K562 (cell line): ENCODE data around the gene ZNF503. TPM values are rescaled to one million over a fixed set of nuclear protein-coding genes. Genes with fewer than 3 reads are reported as not detected.

Experiments used
- ATAC-seq: fragments of 200-7000 bp; cut with Tn5 transposase; 3 replicates; pipeline ENCODE4 v1.9.1; 2020; ENCODE audit warnings: moderate library complexity
- BruUV-seq: library from RNA; stranded (reverse); fragments of 400-500 nt; replicated peaks from 2 replicates; lab custom pipeline; 2021; lab: Mats Ljungman, UMichigan
- CTCF ChIA-PET: fragments of 300-600 bp; formaldehyde crosslinking; extraction: SDS; loops from one replicate; lab custom pipeline; 2021; ENCODE audit warnings: low intra/inter-chr PET ratio; lab: Yijun Ruan, JAX
- POLR2A ChIA-PET: fragments of 300-600, 350-650 bp; sonication (Branson Sonifier 250); formaldehyde crosslinking; extraction: SDS; loops from one replicate; lab custom pipeline; 2021; ENCODE audit warnings: antibody characterized with exemption, inconsistent platforms; lab: Yijun Ruan, JAX
- DNase-seq, 4 experiments: peaks; one replicate each; pipeline versions ENCODE4 v3.0.0 to v3.0.0-alpha.2; 2011 to 2018; ENCODE audit warnings: low spot score in 3 of 4, mixed read lengths in 3 of 4; ENCODE audit errors: extremely low read depth in 1 of 4
- FAIRE-seq: peaks from 2 replicates; lab custom pipeline; 2011; peaks lifted over from hg19 to GRCh38; lab: Jason Lieb, UNC
- H2AFZ ChIP-seq: 2 replicates; pipeline ENCODE4 v1.6.0; 2011; ENCODE audit warnings: low read depth, low read length, control low read depth, inconsistent platforms
- H3K27ac ChIP-seq: fragments of 200-600 bp; 3 replicates; pipeline ENCODE4 v1.8.0; 2011; ENCODE audit warnings: low read depth, mild to moderate bottlenecking, control low read depth, inconsistent platforms, low read length, moderate library complexity, mixed read lengths; ENCODE audit errors: extremely low read depth
- H3K27me3 ChIP-seq, 2 experiments: fragments of 300-600 bp in 1 of 2; 2 replicates in 1 of 2; 3 replicates in 1 of 2; pipeline versions ENCODE4 v1.6.0 to v1.8.0; 2011; ENCODE audit warnings: inconsistent platforms in 2 of 2, low read length in 2 of 2, mild to moderate bottlenecking in 1 of 2, mixed read lengths in 1 of 2, moderate library complexity in 1 of 2; ENCODE audit not compliant: control insufficient read depth in 2 of 2, insufficient read depth in 2 of 2
- H3K36me3 ChIP-seq: fragments of 300-600 bp; 3 replicates; pipeline ENCODE4 v1.8.0; 2011; ENCODE audit warnings: mild to moderate bottlenecking, low read length, inconsistent platforms; ENCODE audit not compliant: control insufficient read depth, insufficient read depth
- H3K4me1 ChIP-seq, 2 experiments: fragments of 200-600 bp in 1 of 2; replicated peaks in 1 of 2; 2 replicates in 1 of 2; 3 replicates in 1 of 2; pipeline versions ENCODE4 v1.5.1 to v1.8.0; 2011; ENCODE audit warnings: inconsistent platforms in 2 of 2, low read length in 2 of 2, mild to moderate bottlenecking in 1 of 2, mixed read lengths in 1 of 2, moderate library complexity in 1 of 2; ENCODE audit not compliant: control insufficient read depth in 2 of 2, insufficient read depth in 2 of 2
- H3K4me2 ChIP-seq: 2 replicates; pipeline ENCODE4 v1.6.1; 2011; ENCODE audit warnings: low read length, control low read depth, inconsistent platforms, mixed read lengths; ENCODE audit not compliant: insufficient read depth
- H3K4me3 ChIP-seq: fragments of 200-600 bp; sonication (generic), shearing (Covaris generic); 2 replicates; pipeline ENCODE4 v1.5.1; 2016; ENCODE audit warnings: control low read depth, inconsistent platforms
- H3K79me2 ChIP-seq: fragments of 200-600 bp; 3 replicates; pipeline ENCODE4 v1.8.0; 2011; ENCODE audit warnings: low read length, inconsistent platforms; ENCODE audit not compliant: control insufficient read depth, insufficient read depth
- H3K9ac ChIP-seq, 2 experiments: 2 replicates each; pipeline versions ENCODE4 v1.6.0 to v1.6.1; 2011; ENCODE audit warnings: low read depth in 2 of 2, low read length in 2 of 2, control low read depth in 1 of 2, inconsistent platforms in 1 of 2, mild to moderate bottlenecking in 1 of 2, mixed read lengths in 1 of 2; ENCODE audit not compliant: insufficient read depth in 1 of 2
- H3K9me1 ChIP-seq: one replicate; pipeline ENCODE4 v1.6.0; 2011; ENCODE audit warnings: inconsistent platforms, mild to moderate bottlenecking, low read length, moderate library complexity; ENCODE audit not compliant: control insufficient read depth, insufficient read depth
- H3K9me3 ChIP-seq: replicated peaks from 2 replicates; pipeline ENCODE4 v1.5.1; 2011; ENCODE audit warnings: low read depth, low read length, inconsistent platforms; ENCODE audit not compliant: control insufficient read depth, insufficient read depth
- H4K20me1 ChIP-seq: replicated peaks from 2 replicates; pipeline ENCODE4 v1.6.1; 2011; ENCODE audit warnings: low read length, inconsistent platforms, mixed read lengths; ENCODE audit not compliant: control insufficient read depth, insufficient read depth
- KDM5B ChIP-seq: fragments of 200-600 bp; sonication (generic); IDR thresholded peaks from 2 replicates; pipeline ENCODE4 v1.6.1; 2012; ENCODE audit warnings: low read depth, mild to moderate bottlenecking, moderate library complexity, low read length, control low read depth, inconsistent platforms; ENCODE audit not compliant: insufficient replicate concordance
- NCOR1 ChIP-seq: fragments of 450-650 bp; IDR thresholded peaks from 2 replicates; pipeline ENCODE4 v1.6.1; 2016; ENCODE audit warnings: mild to moderate bottlenecking, moderate library complexity
- NFIX ChIP-seq: fragments of 250-450 bp; sonication (Bioruptor Pico); IDR thresholded peaks from 2 replicates; pipeline ENCODE4 v1.4.0; 2020; ENCODE audit warnings: low read depth, mild to moderate bottlenecking, moderate library complexity
- NFYB ChIP-seq: IDR thresholded peaks from 2 replicates; pipeline ENCODE4 v1.6.1; 2011; ENCODE audit warnings: mild to moderate bottlenecking, moderate library complexity; ENCODE audit not compliant: insufficient read length; ENCODE audit errors: extremely low read depth
- NONO ChIP-seq, 2 experiments: fragments of 200-400 bp in 1 of 2; fragments of 450-650 bp in 1 of 2; formaldehyde crosslinking in 1 of 2; IDR thresholded peaks; 2 replicates each; pipeline ENCODE4 v1.6.1; 2017; ENCODE audit warnings: low read depth in 2 of 2, mild to moderate bottlenecking in 2 of 2, moderate library complexity in 2 of 2, low read length in 1 of 2
- XRCC5 ChIP-seq: fragments of 200-400 bp; formaldehyde crosslinking; IDR thresholded peaks from 2 replicates; pipeline ENCODE4 v1.6.1; 2017; ENCODE audit warnings: low read depth, mild to moderate bottlenecking, low read length
- ZNF197 ChIP-seq: fragments of 200-800 bp; sonication (Bioruptor generic); IDR thresholded peaks from 2 replicates; pipeline ENCODE4 v1.6.1; 2016; ENCODE audit warnings: low read depth, missing genetic modification characterization, missing compliant biosample characterization
- WGBS: fragments of 100-300 bp; shearing (Covaris generic); methylation state at CpG from one replicate; pipeline ENCODE4 v1.1.6; 2016; ENCODE audit warnings: low coverage, mixed read lengths; ENCODE audit not compliant: insufficient coverage; ENCODE audit errors: missing lambda C conversion rate; 5-methylcytosine and 5-hydroxymethylcytosine counted together
- in situ Hi-C: fragments of 300-500 bp; cut with MboI; formaldehyde crosslinking; loops from 4 replicates; pipeline ENCODE4 v1.15.0; 2018; ENCODE audit warnings: inconsistent platforms, mixed read lengths
- intact Hi-C: fragments of 100-400 bp; cut with micrococcal nuclease; formaldehyde crosslinking; loops from 2 replicates; pipeline ENCODE4 v1.14.2; 2022
- polyA plus RNA-seq, 8 experiments: library from polyadenylated mRNA; depleted of rRNA in 4 of 8; stranded (reverse) in 5 of 8; unstranded in 3 of 8; fragments of >200 nt; fragmentation: Nextera tagmentation in 2 of 8; fragmentation: Illumina TruSeq in 1 of 8; extraction: Ambion mirVana in 2 of 8; extraction: Trizol in 1 of 8; gene quantifications; 2 replicates each; pipeline versions ENCODE4 v1.2.1 to v1.2.3, GENCODE V29; 2011 to 2014; ENCODE audit warnings: inconsistent platforms in 1 of 8, missing spikeins in 1 of 8
- total RNA-seq, 7 experiments: library from RNA; depleted of rRNA in 6 of 7; stranded (reverse); fragments of >200 nt in 6 of 7; fragmentation: Illumina TruSeq in 2 of 7; extraction: Trizol in 2 of 7; gene quantifications; 2 replicates each; pipeline versions ENCODE4 v1.2.1 to v1.2.3, GENCODE V29; 2011 to 2021; ENCODE audit warnings: low replicate concordance in 1 of 7

ZNF503 gene
- total and polyA plus RNA-seq, 9 of the 15 experiments (the other 6 are each of a cell fraction or from before 2014, with no cell fraction given): not detected

DNA sequence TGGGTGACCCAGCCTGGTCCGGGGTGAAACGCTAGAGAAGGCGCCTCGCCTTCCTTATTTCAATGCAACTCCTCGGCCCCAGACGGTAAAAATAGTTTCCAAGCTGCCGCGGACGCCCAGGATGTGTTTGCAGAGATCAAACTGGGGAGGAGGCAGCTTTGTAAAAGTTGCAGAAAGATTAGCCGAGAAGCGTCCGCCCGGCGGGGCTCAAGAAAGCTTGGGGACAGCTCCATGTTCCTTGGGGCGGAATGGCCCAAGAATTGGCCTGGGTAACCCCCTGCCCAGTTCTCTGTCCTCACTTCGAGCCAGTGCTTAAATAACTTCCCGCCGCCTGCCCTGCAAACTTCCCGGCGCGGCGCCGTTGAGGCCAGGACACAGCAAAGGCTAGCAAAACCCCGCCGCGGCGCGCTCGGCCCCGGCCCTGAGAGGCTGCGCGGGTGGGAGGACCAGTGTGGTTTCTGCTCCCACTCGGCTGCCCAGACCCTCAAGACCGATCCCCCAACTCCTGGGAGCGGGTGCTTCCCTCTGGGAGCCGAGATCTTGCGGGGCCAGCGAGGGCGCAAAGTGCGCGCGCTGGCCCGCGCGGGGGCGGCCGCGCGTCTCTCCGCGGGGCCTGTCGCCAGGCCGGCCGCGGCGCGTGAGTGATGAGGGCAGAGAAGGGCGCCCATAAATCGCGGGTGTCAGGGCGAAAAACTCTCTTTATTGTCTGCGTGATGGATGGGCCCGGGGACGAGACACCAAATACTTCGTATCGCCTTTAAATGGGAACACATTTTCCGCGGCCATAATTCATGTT is 6.3 kb upstream of the ZNF503 start (continued):
- TF ChIP-seq NCOR1: no peak
- TF ChIP-seq KDM5B: peak; percentile 14
- no peak for TF ChIP-seq NFIX (CRISPR knock-in tag)
- no peak for TF ChIP-seq XRCC5
- no peak for TF ChIP-seq ZNF197 (CRISPR knock-in tag)
- TF ChIP-seq, all 486 proteins: peak for 27

DNA sequence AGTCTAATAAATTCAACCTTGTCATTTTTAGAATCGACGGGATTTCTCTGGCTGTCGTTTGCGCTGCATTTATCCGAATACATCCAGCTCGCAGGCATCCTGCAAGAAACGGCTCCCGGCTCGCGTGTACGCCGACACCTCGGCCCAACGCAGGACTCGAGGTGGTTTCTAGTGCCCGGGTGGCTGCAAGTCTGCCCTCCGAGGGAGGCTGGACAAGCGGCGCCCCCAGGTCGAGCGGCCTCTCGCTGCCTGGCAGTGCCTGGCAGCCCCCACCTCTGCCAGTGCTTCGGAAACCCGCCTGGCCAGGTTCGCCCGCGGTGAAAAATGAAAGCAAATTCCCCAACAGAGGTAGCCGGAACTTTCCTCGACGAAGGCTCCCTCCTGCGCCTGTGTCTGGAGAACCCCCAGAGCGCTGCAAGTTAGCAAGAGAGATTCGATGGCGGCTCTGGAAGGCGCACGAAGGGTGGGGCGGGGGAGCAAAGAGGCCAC is 5.7 kb upstream of the ZNF503 start:
- Histone ChIP-seq H3K4me1 (peaks cover 0 to 58% of the 10 kb centered on the region in 2 experiments; a peak in 3 of 5 replicates), H3K36me3 (no peaks in the 10 kb centered on the region), H4K20me1 (peaks cover 4% of the 10 kb centered on the region; the same call in 1 of the 2 replicates), H3K79me2 (no peaks in the 10 kb centered on the region), H3K4me2 (no peak overlapping the region), H3K9ac (no peak overlapping the region), H3K9me3 (no peaks in the 10 kb centered on the region), H3K27me3 (peaks cover 47 to 71% of the 10 kb centered on the region in 2 experiments), H3K27ac (no peak overlapping the region), H3K4me3 (no peak overlapping the region), H2AFZ (no peak overlapping the region), H3K9me1 (no peaks in the 10 kb centered on the region)
- in situ Hi-C loops (no loop called here), intact Hi-C loops (loop anchor here (10.0 kb wide), 3 partner anchors 518 to 1578 kb away; no protein-coding TSS in a partner anchor)
- whole genome bisulfite sequencing: 52% methylated on average over 37 of the region's 37 CpGs
- FAIRE-seq (no peak), ATAC-seq (no peak), DNase-seq (no peak)
- POLR2A ChIA-PET: interaction anchor here (0.9 kb wide), 1 partner anchor 12 kb away, joined by 4 read pairs; no protein-coding TSS in a partner anchor
- TF ChIP-seq NONO (IDR thresholded peaks at IDR 0.05; ENCODE audit: low read depth in 2 of 2, low read length in 1 of 2) (no peak), NFYB (no peak)
- BruUV-seq: no TSS peak
- CTCF ChIA-PET: no interaction called here
